Stimulated activated naive B cell treated with anti-CD40 and anti-IgM and Interleukin-4, amounts not matched to agents 10 μg/mL and 1 μg/mL and 100 μg/mL, for 72 hours (primary cell): ENCODE results near the gene XDH.

Source experiments
- ATAC-seq, 2 donors: fragments of 150-1000 bp; cut with Tn5 transposase; replicated peaks; 2 replicates each; pipeline ENCODE4 v1.10.0; 2021; ENCODE audit warnings: moderate library complexity in 1 of 2
- DNase-seq: peaks from one replicate; pipeline ENCODE4 v3.0.0; 2021
- H3K27ac Mint-ChIP-seq: one replicate; pipeline ENCODE4 v1.8.0; 2022; ENCODE audit warnings: mild to moderate bottlenecking, mixed read lengths
- H3K27me3 Mint-ChIP-seq, 2 donors: one replicate each; pipeline ENCODE4 v1.8.0; 2022; ENCODE audit warnings: mixed read lengths in 2 of 2
- H3K36me3 Mint-ChIP-seq, 2 donors: one replicate each; pipeline ENCODE4 v1.8.0; 2022; ENCODE audit warnings: mixed read lengths in 2 of 2, mild to moderate bottlenecking in 1 of 2
- H3K4me1 Mint-ChIP-seq, 2 donors: one replicate each; pipeline ENCODE4 v1.8.0; 2022; ENCODE audit warnings: mixed read lengths in 2 of 2, mild to moderate bottlenecking in 1 of 2
- H3K4me3 Mint-ChIP-seq, 2 donors: one replicate each; pipeline ENCODE4 v1.8.0; 2022; ENCODE audit warnings: mild to moderate bottlenecking in 2 of 2, mixed read lengths in 2 of 2, moderate library complexity in 1 of 2
- H3K9me3 Mint-ChIP-seq, 2 donors: one replicate each; pipeline ENCODE4 v1.8.0; 2022; ENCODE audit warnings: mixed read lengths in 2 of 2, mild to moderate bottlenecking in 1 of 2

The XDH gene

DNA sequence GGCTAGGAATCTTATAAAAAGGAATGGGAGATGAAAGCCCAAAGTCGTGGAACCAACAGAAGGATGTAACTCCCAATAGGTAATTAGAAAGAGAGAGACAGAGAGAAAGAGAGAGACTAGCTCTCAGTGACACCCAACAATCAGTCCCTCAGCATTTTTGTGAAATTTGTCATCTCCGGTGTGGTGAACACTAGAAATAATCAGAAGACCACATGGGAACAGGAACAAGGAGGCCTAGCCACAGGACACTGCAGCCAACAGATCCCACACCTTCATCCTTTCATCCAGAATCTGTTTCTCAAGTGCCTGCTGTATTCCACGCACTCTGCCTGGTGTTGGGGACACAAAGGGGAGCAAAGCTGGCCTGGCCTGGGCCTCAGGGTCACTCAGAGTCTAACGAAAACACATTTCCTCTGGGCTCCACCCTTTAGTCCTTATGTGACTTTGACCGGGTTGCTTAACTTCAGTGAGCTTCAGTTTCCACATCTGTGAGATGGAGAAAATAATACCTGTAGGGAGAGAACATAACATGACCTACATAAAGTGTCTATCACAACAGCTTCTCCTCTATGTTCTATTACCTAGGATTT is 127.5 kb downstream of the XDH start:
- ATAC-seq, result no peak
- Mint-ChIP-seq H3K36me3 (no peaks in the 10 kb centered on the region), H3K27me3 (no peaks in the 10 kb centered on the region), H3K9me3 (no peaks in the 10 kb centered on the region), H3K4me3 (no peak overlapping the region), H3K27ac (no peak overlapping the region), H3K4me1 (peaks cover 6 to 9% of the 10 kb centered on the region in 2 donors)
- no peak for DNase-seq

DNA sequence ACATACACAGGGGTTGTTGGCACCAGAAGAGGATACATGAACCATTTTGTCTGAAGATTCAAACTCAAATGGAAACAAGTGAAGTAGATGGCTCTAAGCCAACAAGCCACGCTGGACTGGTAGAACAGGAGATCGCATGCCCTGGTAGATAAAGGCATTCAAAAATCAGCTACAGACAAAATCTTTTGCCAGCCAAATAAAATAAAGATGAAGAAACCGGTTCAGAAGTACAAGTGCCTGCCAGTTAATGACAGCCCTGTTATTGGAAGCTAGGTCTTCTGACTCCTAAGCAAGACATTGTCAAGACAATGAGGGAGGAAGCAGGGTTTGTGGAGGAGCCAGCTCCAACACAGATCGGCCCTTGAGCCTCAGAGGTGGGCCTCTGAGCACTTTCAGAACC is 128.3 kb downstream of the XDH start:
- Mint-ChIP-seq H3K27me3 (no peaks in the 10 kb centered on the region), H3K36me3 (no peaks in the 10 kb centered on the region), H3K4me3 (no peak overlapping the region), H3K9me3 (no peaks in the 10 kb centered on the region), H3K27ac (no peak overlapping the region), H3K4me1 (peaks cover 6 to 9% of the 10 kb centered on the region in 2 donors)
- DNase-seq, result no peak
- ATAC-seq, result no peak
